ENCODE measurements around the gene KDM4D. TPM values are rescaled to one million over a fixed set of nuclear protein-coding genes. Genes with fewer than 3 reads are reported as not detected.

Gene KDM4D
- polyA plus RNA-seq, 3 donors = 0.03 to 0.16 TPM; not detected in 1

DNA sequence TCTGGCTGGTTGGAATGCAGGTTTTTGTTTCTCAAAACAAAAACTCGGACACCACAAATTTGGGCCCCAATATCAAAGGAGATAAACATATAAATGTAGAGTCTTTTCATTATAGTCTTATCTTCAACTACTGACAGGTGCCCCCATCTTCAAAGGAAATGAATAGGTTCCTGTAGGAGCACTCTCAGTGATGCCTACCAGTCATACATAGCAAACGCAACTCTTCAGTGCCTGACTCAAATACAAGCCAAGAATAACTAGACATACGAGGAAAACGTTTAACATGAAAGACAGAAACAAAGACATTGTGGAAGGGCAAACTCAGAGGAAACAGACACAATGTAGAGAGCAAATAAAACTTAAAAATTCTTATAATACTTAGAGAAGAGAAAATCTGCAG lies 13.9 kb downstream of the KDM4D start:
- H3K36me3 ChIP-seq (replicated peaks in 1 of 2; ENCODE audit: control insufficient read depth in 1 of 2, insufficient read depth in 2 of 2, low read length in 2 of 2) = no peaks in the 10 kb centered on the region
- H3K9ac ChIP-seq (ENCODE audit: insufficient read depth, low read length, poor library complexity, severe bottlenecking) = no peak overlapping the region
- H3K27me3 Mint-ChIP-seq (ENCODE audit: low read depth in 3 of 3) = peaks cover 1 to 6% (median 3%) of the 10 kb centered on the region in 3 donors
- intact Hi-C loops (cut with micrococcal nuclease) = no loop called here
- H3K4me1 ChIP-seq (ENCODE audit: control insufficient read depth in 1 of 2, insufficient read depth in 2 of 2, low read length in 2 of 2) = no peaks in the 10 kb centered on the region
- no peak overlapping the region for H3K27ac ChIP-seq (ENCODE audit: low read depth in 1 of 2, low read length in 2 of 2)
- H3K4me1 Mint-ChIP-seq = no peaks in the 10 kb centered on the region
- no peaks in the 10 kb centered on the region for H3K79me2 ChIP-seq (ENCODE audit: insufficient read depth, low read length)
- no peaks in the 10 kb centered on the region for H3K9me3 Mint-ChIP-seq
- no peaks in the 10 kb centered on the region for H3K9me3 ChIP-seq (replicated peaks in 1 of 2; ENCODE audit: control insufficient read depth in 1 of 2, insufficient read depth in 1 of 2, low read length in 2 of 2)
- H4K20me1 ChIP-seq (ENCODE audit: insufficient read depth, low read length) = no peaks in the 10 kb centered on the region
- H3K4me3 ChIP-seq (replicated peaks in 1 of 3; ENCODE audit: low read depth in 2 of 3, low read length in 3 of 3) = no peak overlapping the region
- TF ChIP-seq, protein P1, sequence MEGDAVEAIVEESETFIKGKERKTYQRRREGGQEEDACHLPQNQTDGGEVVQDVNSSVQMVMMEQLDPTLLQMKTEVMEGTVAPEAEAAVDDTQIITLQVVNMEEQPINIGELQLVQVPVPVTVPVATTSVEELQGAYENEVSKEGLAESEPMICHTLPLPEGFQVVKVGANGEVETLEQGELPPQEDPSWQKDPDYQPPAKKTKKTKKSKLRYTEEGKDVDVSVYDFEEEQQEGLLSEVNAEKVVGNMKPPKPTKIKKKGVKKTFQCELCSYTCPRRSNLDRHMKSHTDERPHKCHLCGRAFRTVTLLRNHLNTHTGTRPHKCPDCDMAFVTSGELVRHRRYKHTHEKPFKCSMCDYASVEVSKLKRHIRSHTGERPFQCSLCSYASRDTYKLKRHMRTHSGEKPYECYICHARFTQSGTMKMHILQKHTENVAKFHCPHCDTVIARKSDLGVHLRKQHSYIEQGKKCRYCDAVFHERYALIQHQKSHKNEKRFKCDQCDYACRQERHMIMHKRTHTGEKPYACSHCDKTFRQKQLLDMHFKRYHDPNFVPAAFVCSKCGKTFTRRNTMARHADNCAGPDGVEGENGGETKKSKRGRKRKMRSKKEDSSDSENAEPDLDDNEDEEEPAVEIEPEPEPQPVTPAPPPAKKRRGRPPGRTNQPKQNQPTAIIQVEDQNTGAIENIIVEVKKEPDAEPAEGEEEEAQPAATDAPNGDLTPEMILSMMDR (IDR thresholded peaks at IDR 0.05) = no peak
- peaks cover 2 to 4% of the 10 kb centered on the region in 2 donors for H3K27me3 ChIP-seq (ENCODE audit: control insufficient read depth in 2 of 2, insufficient read depth in 2 of 2, low read length in 2 of 2)
- no peak overlapping the region for H3K27ac Mint-ChIP-seq
- no peak for DNase-seq
- no peaks in the 10 kb centered on the region for H3K36me3 Mint-ChIP-seq
- no peak overlapping the region for H3K4me2 ChIP-seq (replicated peaks; ENCODE audit: extremely low read depth, low read length, poor library complexity, severe bottlenecking)
- WGBS (ENCODE audit: insufficient coverage) = no CpG with 5 or more reads among the region's 4 CpGs
- no peak overlapping the region for H3K4me3 Mint-ChIP-seq
- H2AFZ ChIP-seq (ENCODE audit: insufficient read depth, low read depth, low read length, poor library complexity, severe bottlenecking) = no peak overlapping the region

DNA sequence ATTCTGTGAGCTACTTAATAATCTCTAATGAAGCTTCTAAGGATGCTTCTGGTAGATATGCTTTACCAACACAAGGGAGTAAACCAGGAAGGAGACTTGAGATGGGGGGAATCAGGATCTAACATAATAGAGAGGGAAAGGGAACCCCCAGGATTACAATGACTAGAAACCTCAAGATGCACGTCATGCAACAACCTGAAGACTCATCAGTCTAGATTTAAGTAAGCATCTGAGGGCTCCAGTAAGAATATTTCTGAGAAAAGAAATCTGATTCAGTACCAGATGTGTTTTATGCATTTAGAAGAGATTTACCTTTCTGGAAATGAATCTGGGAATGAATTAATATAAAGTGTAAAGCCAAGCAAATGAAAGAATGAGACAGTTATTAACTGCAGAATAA lies 15.2 kb downstream of the KDM4D start:
- Histone ChIP-seq H3K27ac (ENCODE audit: low read depth in 1 of 2, low read length in 2 of 2) (no peak overlapping the region), H3K4me1 (ENCODE audit: control insufficient read depth in 1 of 2, insufficient read depth in 2 of 2, low read length in 2 of 2) (no peaks in the 10 kb centered on the region), H3K9ac (ENCODE audit: insufficient read depth, low read length, poor library complexity, severe bottlenecking) (no peak overlapping the region), H4K20me1 (ENCODE audit: insufficient read depth, low read length) (no peaks in the 10 kb centered on the region), H3K27me3 (ENCODE audit: control insufficient read depth in 2 of 2, insufficient read depth in 2 of 2, low read length in 2 of 2) (peaks cover 2 to 4% of the 10 kb centered on the region in 2 donors), H3K36me3 (replicated peaks in 1 of 2; ENCODE audit: control insufficient read depth in 1 of 2, insufficient read depth in 2 of 2, low read length in 2 of 2) (no peaks in the 10 kb centered on the region), H2AFZ (ENCODE audit: insufficient read depth, low read depth, low read length, poor library complexity, severe bottlenecking) (no peak overlapping the region), H3K79me2 (ENCODE audit: insufficient read depth, low read length) (no peaks in the 10 kb centered on the region), H3K9me3 (replicated peaks in 1 of 2; ENCODE audit: control insufficient read depth in 1 of 2, insufficient read depth in 1 of 2, low read length in 2 of 2) (no peaks in the 10 kb centered on the region), H3K4me3 (replicated peaks in 1 of 3; ENCODE audit: low read depth in 2 of 3, low read length in 3 of 3) (no peak overlapping the region), H3K4me2 (replicated peaks; ENCODE audit: extremely low read depth, low read length, poor library complexity, severe bottlenecking) (no peak overlapping the region)
- no peaks in the 10 kb centered on the region for H3K9me3 Mint-ChIP-seq
- peaks cover 1 to 6% (median 3%) of the 10 kb centered on the region in 3 donors for H3K27me3 Mint-ChIP-seq (ENCODE audit: low read depth in 3 of 3)
- intact Hi-C loops (cut with micrococcal nuclease) = no loop called here
- WGBS (ENCODE audit: insufficient coverage) = no CpG with 5 or more reads among the region's 1 CpG
- TF ChIP-seq, protein P1 (IDR thresholded peaks at IDR 0.05) = no peak
- no peak for DNase-seq
- H3K36me3 Mint-ChIP-seq = no peaks in the 10 kb centered on the region
- H3K4me3 Mint-ChIP-seq = no peak overlapping the region
- no peaks in the 10 kb centered on the region for H3K4me1 Mint-ChIP-seq
- no peak overlapping the region for H3K27ac Mint-ChIP-seq

All from CD14-positive monocyte (primary cell).